Measurements from ENCODE around the gene SLC16A10. TPM values are rescaled to one million over a fixed set of nuclear protein-coding genes. Genes with fewer than 3 reads are reported as not detected.

SLC16A10 gene
- polyA plus RNA-seq, 1 experiment, result not detected

GRCh38 chr6:111072801-111073360 is 14.4 kb upstream of the SLC16A10 start:
- peaks cover 11% of the 10 kb centered on the region for H3K27me3 ChIP-seq (ENCODE audit: control insufficient read depth, insufficient read depth, low read length)
- CTCF ChIA-PET, result interaction anchor here (2.7 kb wide), 1 partner anchor 15 kb away, joined by 8 read pairs; no protein-coding TSS in a partner anchor

DNA sequence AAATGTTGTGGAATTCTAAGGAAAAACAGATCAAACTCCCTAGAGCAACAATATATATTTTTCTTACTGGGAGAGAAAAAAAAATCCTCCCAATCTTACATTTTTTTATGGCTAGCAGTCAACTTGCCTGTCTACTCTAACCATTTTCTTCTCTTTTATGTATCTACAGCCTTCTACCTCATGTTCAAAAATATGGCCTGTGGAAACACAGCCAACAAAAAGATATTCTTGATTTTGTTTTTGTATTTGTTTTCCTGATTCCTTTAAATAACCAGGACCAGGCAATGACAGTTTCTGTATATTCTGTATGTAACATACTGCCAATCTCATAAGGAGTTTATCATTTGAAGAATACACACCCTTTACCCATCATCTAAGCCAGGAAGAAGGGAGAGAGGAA is 13.0 kb upstream of the SLC16A10 start:
- no peaks in the 10 kb centered on the region for H3K36me3 ChIP-seq (ENCODE audit: control insufficient read depth, insufficient read depth, low read length)
- no peak overlapping the region for H3K4me3 ChIP-seq (ENCODE audit: low read depth, low read length)
- ChIA-PET POLR2A (no interaction called here), CTCF (interaction anchor here (2.7 kb wide), 1 partner anchor 17 kb away, joined by 8 read pairs; no protein-coding TSS in a partner anchor)
- DNase-seq (ENCODE audit: low read depth), result no peak
- TF ChIP-seq, protein P1, sequence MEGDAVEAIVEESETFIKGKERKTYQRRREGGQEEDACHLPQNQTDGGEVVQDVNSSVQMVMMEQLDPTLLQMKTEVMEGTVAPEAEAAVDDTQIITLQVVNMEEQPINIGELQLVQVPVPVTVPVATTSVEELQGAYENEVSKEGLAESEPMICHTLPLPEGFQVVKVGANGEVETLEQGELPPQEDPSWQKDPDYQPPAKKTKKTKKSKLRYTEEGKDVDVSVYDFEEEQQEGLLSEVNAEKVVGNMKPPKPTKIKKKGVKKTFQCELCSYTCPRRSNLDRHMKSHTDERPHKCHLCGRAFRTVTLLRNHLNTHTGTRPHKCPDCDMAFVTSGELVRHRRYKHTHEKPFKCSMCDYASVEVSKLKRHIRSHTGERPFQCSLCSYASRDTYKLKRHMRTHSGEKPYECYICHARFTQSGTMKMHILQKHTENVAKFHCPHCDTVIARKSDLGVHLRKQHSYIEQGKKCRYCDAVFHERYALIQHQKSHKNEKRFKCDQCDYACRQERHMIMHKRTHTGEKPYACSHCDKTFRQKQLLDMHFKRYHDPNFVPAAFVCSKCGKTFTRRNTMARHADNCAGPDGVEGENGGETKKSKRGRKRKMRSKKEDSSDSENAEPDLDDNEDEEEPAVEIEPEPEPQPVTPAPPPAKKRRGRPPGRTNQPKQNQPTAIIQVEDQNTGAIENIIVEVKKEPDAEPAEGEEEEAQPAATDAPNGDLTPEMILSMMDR (IDR thresholded peaks at IDR 0.05; ENCODE audit: insufficient read depth, low read depth, low read length), result no peak
- peaks cover 9% of the 10 kb centered on the region for H3K27me3 ChIP-seq (ENCODE audit: control insufficient read depth, insufficient read depth, low read length)

More at GRCh38 chr6:111072801-111073360, 14.4 kb upstream of the SLC16A10 start:
- POLR2A ChIA-PET, result no interaction called here
- no peak for DNase-seq (ENCODE audit: low read depth)
- H3K4me3 ChIP-seq (ENCODE audit: low read depth, low read length), result no peak overlapping the region
- TF ChIP-seq, protein P1 (IDR thresholded peaks at IDR 0.05; ENCODE audit: insufficient read depth, low read depth, low read length), result no peak
- H3K36me3 ChIP-seq (ENCODE audit: control insufficient read depth, insufficient read depth, low read length), result no peaks in the 10 kb centered on the region

DNA sequence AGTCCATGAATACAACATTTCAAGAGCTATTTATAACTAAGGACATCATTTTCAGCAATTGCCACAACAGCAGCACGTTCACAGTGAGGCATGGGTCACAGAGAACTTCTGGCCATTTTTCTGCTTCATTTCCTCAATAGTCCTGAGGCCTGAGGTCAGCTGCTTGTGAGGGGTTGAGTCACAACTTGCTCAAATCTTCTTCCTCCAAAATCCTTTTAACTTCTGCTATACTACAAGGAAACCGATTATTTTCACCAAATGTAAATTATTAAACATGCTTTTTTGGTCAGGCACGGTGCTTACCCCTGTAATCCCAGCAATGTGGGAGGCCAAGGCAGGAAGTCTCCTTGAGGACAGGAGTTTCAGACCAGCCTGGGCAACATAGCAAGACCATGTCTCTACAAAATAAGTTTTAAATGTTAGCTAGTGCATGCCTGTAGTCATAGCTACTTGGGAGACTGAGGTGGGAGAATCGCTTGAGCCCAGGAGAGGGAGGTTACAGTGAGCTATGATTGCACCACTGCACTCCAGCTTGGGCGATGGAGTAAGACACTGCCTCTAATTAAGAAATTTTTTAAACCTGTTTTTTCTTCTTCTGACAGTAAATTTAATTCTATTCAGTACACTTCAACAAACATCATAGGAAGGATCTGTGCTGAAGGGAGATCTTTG is 11.1 kb upstream of the SLC16A10 start:
- DNase-seq (ENCODE audit: low read depth), result no peak

DNA sequence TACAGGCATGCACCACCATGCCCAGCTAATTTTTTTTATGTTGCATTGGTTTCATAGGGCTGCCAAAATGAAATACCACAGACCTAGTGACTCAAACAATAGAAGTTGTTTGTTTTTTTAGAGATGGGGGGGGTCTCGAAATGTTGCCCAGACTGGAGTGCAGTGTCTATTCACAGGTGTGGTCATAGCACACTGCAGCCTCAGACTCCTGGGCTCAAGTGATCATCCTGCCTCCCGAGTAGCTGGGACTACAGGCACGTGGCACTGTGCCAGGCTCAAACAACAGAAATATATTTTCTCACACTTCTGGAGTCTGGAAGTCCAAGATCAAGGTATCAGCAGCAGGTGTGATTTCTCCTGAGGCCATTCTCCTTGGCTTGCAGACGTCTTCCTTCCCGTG is 6.6 kb upstream of the SLC16A10 start:
- H3K36me3 ChIP-seq (ENCODE audit: control insufficient read depth, insufficient read depth, low read length), result no peaks in the 10 kb centered on the region
- TF ChIP-seq, protein P1 (IDR thresholded peaks at IDR 0.05; ENCODE audit: insufficient read depth, low read depth, low read length), result no peak
- ChIA-PET POLR2A (no interaction called here), CTCF (no interaction called here)
- no peak for DNase-seq (ENCODE audit: low read depth)
- H3K27me3 ChIP-seq (ENCODE audit: control insufficient read depth, insufficient read depth, low read length), result peaks cover 7% of the 10 kb centered on the region
- no peak overlapping the region for H3K4me3 ChIP-seq (ENCODE audit: low read depth, low read length)

More for the DNA sequence above, 11.1 kb upstream of the SLC16A10 start:
- Histone ChIP-seq H3K27me3 (ENCODE audit: control insufficient read depth, insufficient read depth, low read length) (peaks cover 6% of the 10 kb centered on the region), H3K4me3 (ENCODE audit: low read depth, low read length) (no peak overlapping the region), H3K36me3 (ENCODE audit: control insufficient read depth, insufficient read depth, low read length) (no peaks in the 10 kb centered on the region)
- POLR2A ChIA-PET, result no interaction called here
- TF ChIP-seq, protein P1 (IDR thresholded peaks at IDR 0.05; ENCODE audit: insufficient read depth, low read depth, low read length), result no peak
- CTCF ChIA-PET, result interaction anchor here (0.6 to 1.3 kb wide), 3 partner anchors 11 to 18 kb away, joined by 3 to 6 read pairs (median 3); no protein-coding TSS in a partner anchor

DNA sequence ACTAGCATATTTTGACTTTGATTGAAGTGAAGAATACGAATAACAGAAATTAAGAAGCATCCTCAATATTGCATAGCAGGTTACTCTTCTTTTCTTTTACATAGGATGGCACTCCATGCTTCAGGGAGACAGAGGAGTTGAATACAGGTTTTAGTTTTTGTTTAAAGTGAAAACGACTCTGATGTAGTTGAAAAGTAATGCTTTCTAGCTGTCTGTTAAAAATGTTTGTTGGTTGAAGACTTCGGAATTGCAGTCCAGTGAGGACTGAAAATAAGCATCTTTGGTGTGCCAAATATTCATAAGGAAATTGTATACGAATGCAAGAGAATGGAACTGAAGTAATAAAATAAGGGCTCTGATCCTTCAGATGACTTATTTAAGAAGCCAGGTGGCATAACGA is 618 bp upstream of the SLC16A10 start:
- ChIA-PET CTCF (interaction anchor here (0.6 kb wide), 1 partner anchor 1494 kb away, joined by 3 read pairs; no protein-coding TSS in a partner anchor), POLR2A (no interaction called here)
- no peak overlapping the region; the same call in 1 of the 2 replicates for H3K4me3 ChIP-seq (ENCODE audit: low read depth, low read length)
- peaks cover 29% of the 10 kb centered on the region for H3K27me3 ChIP-seq (ENCODE audit: control insufficient read depth, insufficient read depth, low read length)
- TF ChIP-seq, protein P1 (IDR thresholded peaks at IDR 0.05; ENCODE audit: insufficient read depth, low read depth, low read length), result no peak
- H3K36me3 ChIP-seq (ENCODE audit: control insufficient read depth, insufficient read depth, low read length), result no peaks in the 10 kb centered on the region
- no peak for DNase-seq (ENCODE audit: low read depth)

Data from BJ (cell line).